ENCODE data around the gene ECI1. TPM values are rescaled to one million over a fixed set of nuclear protein-coding genes. Genes with fewer than 3 reads are reported as not detected.

The ECI1 gene
- polyA plus RNA-seq, 3 donors = 29.9 to 74.5 (median 52.3) TPM

- no peak for DNase-seq
- Histone ChIP-seq H3K27me3 (ENCODE audit: control insufficient read depth in 2 of 2, insufficient read depth in 2 of 2, low read length in 2 of 2) (no peaks in the 10 kb centered on the region), H2AFZ (ENCODE audit: insufficient read depth, low read depth, low read length, poor library complexity, severe bottlenecking) (no peak overlapping the region), H3K9ac (ENCODE audit: insufficient read depth, low read length, poor library complexity, severe bottlenecking) (no peak overlapping the region), H3K9me3 (replicated peaks in 1 of 2; ENCODE audit: control insufficient read depth in 1 of 2, insufficient read depth in 1 of 2, low read length in 2 of 2) (no peaks in the 10 kb centered on the region), H3K4me3 (replicated peaks in 1 of 3; ENCODE audit: low read depth in 2 of 3, low read length in 3 of 3) (no peak overlapping the region), H3K4me2 (replicated peaks; ENCODE audit: extremely low read depth, low read length, poor library complexity, severe bottlenecking) (no peak overlapping the region), H3K36me3 (replicated peaks in 1 of 2; ENCODE audit: control insufficient read depth in 1 of 2, insufficient read depth in 2 of 2, low read length in 2 of 2) (no peaks in the 10 kb centered on the region), H3K79me2 (ENCODE audit: insufficient read depth, low read length) (no peaks in the 10 kb centered on the region), H3K27ac (ENCODE audit: low read depth in 1 of 2, low read length in 2 of 2) (no peak overlapping the region), H4K20me1 (ENCODE audit: insufficient read depth, low read length) (no peaks in the 10 kb centered on the region), H3K4me1 (ENCODE audit: control insufficient read depth in 1 of 2, insufficient read depth in 2 of 2, low read length in 2 of 2) (peaks cover 0 to under 1% of the 10 kb centered on the region in 2 donors)
- TF ChIP-seq CTCF (IDR thresholded peaks at IDR 0.05) = no peak
- Mint-ChIP-seq H3K9me3 (no peaks in the 10 kb centered on the region), H3K27ac (no peak overlapping the region), H3K4me1 (no peaks in the 10 kb centered on the region), H3K36me3 (peaks cover 0 to 5% of the 10 kb centered on the region in 2 donors), H3K27me3 (ENCODE audit: low read depth in 3 of 3) (peaks cover 2 to 3% (median 3%) of the 10 kb centered on the region in 3 donors), H3K4me3 (no peak overlapping the region)
- WGBS (ENCODE audit: insufficient coverage) = 100% methylated on average over 2 of the region's 14 CpGs
- intact Hi-C loops (cut with micrococcal nuclease) = loop anchor here in 1 of 2 donors (10.0 kb wide), 1 partner anchor 227 kb away; no protein-coding TSS in a partner anchor
Measured at GRCh38 chr16:2278272-2278608, 26.9 kb upstream of the ECI1 start.

GRCh38 chr16:2277466-2278271 is 26.3 kb upstream of the ECI1 start:
- no peak overlapping the region for H3K4me2 ChIP-seq (replicated peaks; ENCODE audit: extremely low read depth, low read length, poor library complexity, severe bottlenecking)
- intact Hi-C loops (cut with micrococcal nuclease) = loop anchor here in 1 of 2 donors (10.0 kb wide), 1 partner anchor 227 kb away; no protein-coding TSS in a partner anchor
- no peak for DNase-seq
- WGBS (ENCODE audit: insufficient coverage) = 97% methylated on average over 23 of the region's 25 CpGs
- H3K36me3 ChIP-seq (replicated peaks in 1 of 2; ENCODE audit: control insufficient read depth in 1 of 2, insufficient read depth in 2 of 2, low read length in 2 of 2) = no peaks in the 10 kb centered on the region
- no peaks in the 10 kb centered on the region for H3K79me2 ChIP-seq (ENCODE audit: insufficient read depth, low read length)
- no peak overlapping the region for H3K9ac ChIP-seq (ENCODE audit: insufficient read depth, low read length, poor library complexity, severe bottlenecking)
- H3K27ac ChIP-seq (ENCODE audit: low read depth in 1 of 2, low read length in 2 of 2) = no peak overlapping the region
- no peak overlapping the region for H2AFZ ChIP-seq (ENCODE audit: insufficient read depth, low read depth, low read length, poor library complexity, severe bottlenecking)
- Mint-ChIP-seq H3K4me1 (peaks cover 4% of the 10 kb centered on the region), H3K9me3 (no peaks in the 10 kb centered on the region), H3K36me3 (peaks cover 0 to 5% of the 10 kb centered on the region in 2 donors), H3K27me3 (ENCODE audit: low read depth in 3 of 3) (peaks cover 3 to 6% (median 3%) of the 10 kb centered on the region in 3 donors), H3K4me3 (no peak overlapping the region), H3K27ac (no peak overlapping the region)
- H3K4me3 ChIP-seq (replicated peaks in 1 of 3; ENCODE audit: low read depth in 2 of 3, low read length in 3 of 3) = no peak overlapping the region
- TF ChIP-seq CTCF (IDR thresholded peaks at IDR 0.05) = no peak
- H3K9me3 ChIP-seq (replicated peaks in 1 of 2; ENCODE audit: control insufficient read depth in 1 of 2, insufficient read depth in 1 of 2, low read length in 2 of 2) = no peaks in the 10 kb centered on the region
- peaks cover 1 to 6% of the 10 kb centered on the region in 2 donors for H3K4me1 ChIP-seq (ENCODE audit: control insufficient read depth in 1 of 2, insufficient read depth in 2 of 2, low read length in 2 of 2)
- no peaks in the 10 kb centered on the region for H3K27me3 ChIP-seq (ENCODE audit: control insufficient read depth in 2 of 2, insufficient read depth in 2 of 2, low read length in 2 of 2)
- no peaks in the 10 kb centered on the region for H4K20me1 ChIP-seq (ENCODE audit: insufficient read depth, low read length)
